Endodermal cell (in vitro differentiated cells): ENCODE results near the gene RBM24. TPM values are rescaled to one million over a fixed set of nuclear protein-coding genes. Genes with fewer than 3 reads are reported as not detected.

Experiments used
- DNase-seq: peaks from one replicate; pipeline ENCODE4 v3.0.0-alpha.2; 2017
- H3K27ac ChIP-seq: 2 replicates; pipeline ENCODE4 v1.5.1; 2013; ENCODE audit warnings: mild to moderate bottlenecking, low read depth, low read length, moderate library complexity
- H3K27me3 ChIP-seq: 2 replicates; pipeline ENCODE4 v1.6.1; 2013; ENCODE audit warnings: mild to moderate bottlenecking, low read length, moderate library complexity; ENCODE audit not compliant: insufficient read depth, control insufficient read depth, poor library complexity, severe bottlenecking
- H3K36me3 ChIP-seq: 2 replicates; pipeline ENCODE4 v1.7.0; 2013; ENCODE audit warnings: mild to moderate bottlenecking, low read length, moderate library complexity; ENCODE audit not compliant: control insufficient read depth, insufficient read depth
- H3K4me1 ChIP-seq: one replicate; pipeline ENCODE4 v1.7.0; 2013; ENCODE audit warnings: low read length; ENCODE audit not compliant: control insufficient read depth, insufficient read depth
- H3K4me3 ChIP-seq: 2 replicates; pipeline ENCODE4 v1.5.1; 2013; ENCODE audit warnings: mild to moderate bottlenecking, low read length, moderate library complexity
- H3K9ac ChIP-seq: 2 replicates; pipeline ENCODE4 v1.6.1; 2013; ENCODE audit warnings: mild to moderate bottlenecking, low read length, moderate library complexity; ENCODE audit not compliant: poor library complexity, severe bottlenecking; ENCODE audit errors: extremely low read depth
- H3K9me3 ChIP-seq: 2 replicates; pipeline ENCODE4 v1.6.1; 2013; ENCODE audit warnings: mild to moderate bottlenecking, low read length, moderate library complexity; ENCODE audit not compliant: control insufficient read depth
- H3K27ac Mint-ChIP-seq: 2 replicates; pipeline ENCODE4 v1.8.0; 2020; ENCODE audit warnings: mixed read lengths
- H3K27me3 Mint-ChIP-seq: 2 replicates; pipeline ENCODE4 v1.8.0; 2021; ENCODE audit warnings: mild to moderate bottlenecking, mixed read lengths; ENCODE audit not compliant: insufficient read depth
- H3K36me3 Mint-ChIP-seq: 2 replicates; pipeline ENCODE4 v1.8.0; 2020; ENCODE audit warnings: low read depth, mixed read lengths
- H3K4me1 Mint-ChIP-seq: 2 replicates; pipeline ENCODE4 v1.8.0; 2020; ENCODE audit warnings: mixed read lengths
- H3K4me3 Mint-ChIP-seq: 2 replicates; pipeline ENCODE4 v1.8.0; 2020; ENCODE audit warnings: mild to moderate bottlenecking, moderate library complexity, mixed read lengths
- H3K9me3 Mint-ChIP-seq: 2 replicates; pipeline ENCODE4 v1.8.0; 2020; ENCODE audit warnings: mild to moderate bottlenecking, mixed read lengths
- WGBS, 2 experiments: methylation state at CpG; one replicate each; pipeline versions ENCODE4 v1.1.5 to v1.1.7; 2013; ENCODE audit warnings: missing lambda C conversion rate in 2 of 2, mixed read lengths in 1 of 2; ENCODE audit not compliant: insufficient coverage in 1 of 2, insufficient read length in 1 of 2; 5-methylcytosine and 5-hydroxymethylcytosine counted together
- total RNA-seq, 2 donors: library from RNA; stranded (reverse); fragmentation: NEBNext Ultra II Directional in 1 of 2; extraction: Animal tissue kit (Norgen Biotek cat#: 25700) in 1 of 2; gene quantifications; 2 replicates in 1 of 2; 3 replicates in 1 of 2; pipeline ENCODE4 v1.2.1, GENCODE V29; 2021
- TF ChIP-seq, protein P1 (sequence below): fragments of 200-600 bp; sonication (generic); conservative IDR thresholded peaks from 2 replicates; pipeline ENCODE4 v1.5.0; 2021; ENCODE audit warnings: antibody characterized with exemption, mild to moderate bottlenecking

Gene RBM24
- total RNA-seq, 2 donors from 2014 or later: 15.2 to 18.9 TPM

DNA sequence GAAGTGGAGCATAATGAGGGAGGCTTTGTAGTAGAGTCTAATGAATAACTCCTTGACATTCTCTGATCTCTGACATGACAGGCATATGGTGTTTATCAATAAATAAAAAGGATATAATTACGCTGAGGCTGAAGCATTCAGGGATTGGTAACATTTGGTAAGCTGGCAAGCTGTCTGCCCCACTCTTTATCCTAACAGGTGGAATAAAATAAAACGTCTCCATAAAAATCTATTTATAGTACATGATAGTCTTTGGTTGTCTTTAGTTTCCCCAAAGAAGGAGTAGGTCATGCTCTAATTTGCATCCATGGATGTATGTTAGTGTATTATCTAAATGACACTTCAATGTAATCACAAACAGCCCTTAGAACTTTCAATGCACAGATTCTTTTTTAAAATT, 30.9 kb upstream of the RBM24 start:
- no peaks in the 10 kb centered on the region for H3K27me3 ChIP-seq
- DNase-seq: no peak
- no peak overlapping the region for H3K4me3 Mint-ChIP-seq
- no peaks in the 10 kb centered on the region for H3K4me1 ChIP-seq
- TF ChIP-seq, protein P1, sequence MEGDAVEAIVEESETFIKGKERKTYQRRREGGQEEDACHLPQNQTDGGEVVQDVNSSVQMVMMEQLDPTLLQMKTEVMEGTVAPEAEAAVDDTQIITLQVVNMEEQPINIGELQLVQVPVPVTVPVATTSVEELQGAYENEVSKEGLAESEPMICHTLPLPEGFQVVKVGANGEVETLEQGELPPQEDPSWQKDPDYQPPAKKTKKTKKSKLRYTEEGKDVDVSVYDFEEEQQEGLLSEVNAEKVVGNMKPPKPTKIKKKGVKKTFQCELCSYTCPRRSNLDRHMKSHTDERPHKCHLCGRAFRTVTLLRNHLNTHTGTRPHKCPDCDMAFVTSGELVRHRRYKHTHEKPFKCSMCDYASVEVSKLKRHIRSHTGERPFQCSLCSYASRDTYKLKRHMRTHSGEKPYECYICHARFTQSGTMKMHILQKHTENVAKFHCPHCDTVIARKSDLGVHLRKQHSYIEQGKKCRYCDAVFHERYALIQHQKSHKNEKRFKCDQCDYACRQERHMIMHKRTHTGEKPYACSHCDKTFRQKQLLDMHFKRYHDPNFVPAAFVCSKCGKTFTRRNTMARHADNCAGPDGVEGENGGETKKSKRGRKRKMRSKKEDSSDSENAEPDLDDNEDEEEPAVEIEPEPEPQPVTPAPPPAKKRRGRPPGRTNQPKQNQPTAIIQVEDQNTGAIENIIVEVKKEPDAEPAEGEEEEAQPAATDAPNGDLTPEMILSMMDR: no peak
- H3K4me3 ChIP-seq: no peak overlapping the region
- H3K27ac Mint-ChIP-seq: no peak overlapping the region
- no peaks in the 10 kb centered on the region for H3K36me3 Mint-ChIP-seq
- no peaks in the 10 kb centered on the region for H3K9me3 ChIP-seq
- H3K27ac ChIP-seq: no peak overlapping the region
- H3K9me3 Mint-ChIP-seq: peaks cover 2% of the 10 kb centered on the region
- no peaks in the 10 kb centered on the region for H3K4me1 Mint-ChIP-seq
- no peak overlapping the region for H3K9ac ChIP-seq
- H3K36me3 ChIP-seq: no peaks in the 10 kb centered on the region
- peaks cover 4% of the 10 kb centered on the region for H3K27me3 Mint-ChIP-seq
- 82% methylated on average over 1 of the region's 2 CpGs; no CpG with 5 or more reads in 1 of the 2 experiments for WGBS, 2 experiments

DNA sequence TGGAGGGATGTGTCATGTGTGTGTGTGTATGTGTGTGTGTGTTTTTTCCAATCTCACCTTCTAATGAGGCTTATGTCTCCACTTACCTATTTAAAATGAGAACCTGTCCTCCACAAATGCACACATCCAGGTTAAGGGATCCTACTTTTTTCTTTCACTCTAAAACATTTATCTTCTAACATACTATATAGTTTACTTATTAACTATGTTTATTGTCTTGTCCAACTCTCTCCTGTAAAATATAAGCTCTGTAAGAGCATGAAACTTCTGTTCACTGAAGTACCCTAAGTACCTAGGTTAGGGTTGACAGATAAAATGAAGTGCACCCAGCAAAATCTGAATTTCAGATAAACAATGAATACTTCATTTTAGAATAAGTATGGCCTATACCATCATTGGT, 29.2 kb upstream of the RBM24 start:
- TF ChIP-seq, protein P1: no peak
- no peaks in the 10 kb centered on the region for H3K36me3 ChIP-seq
- H3K27ac Mint-ChIP-seq: no peak overlapping the region
- no peak overlapping the region for H3K9ac ChIP-seq
- H3K27ac ChIP-seq: no peak overlapping the region
- H3K4me3 Mint-ChIP-seq: no peak overlapping the region
- no peaks in the 10 kb centered on the region for H3K27me3 Mint-ChIP-seq
- no peaks in the 10 kb centered on the region for H3K4me1 Mint-ChIP-seq
- H3K4me3 ChIP-seq: no peak overlapping the region
- H3K9me3 ChIP-seq: no peaks in the 10 kb centered on the region
- peaks cover 2% of the 10 kb centered on the region for H3K9me3 Mint-ChIP-seq
- DNase-seq: no peak
- no peaks in the 10 kb centered on the region for H3K27me3 ChIP-seq
- no peaks in the 10 kb centered on the region for H3K4me1 ChIP-seq
- no peaks in the 10 kb centered on the region for H3K36me3 Mint-ChIP-seq

DNA sequence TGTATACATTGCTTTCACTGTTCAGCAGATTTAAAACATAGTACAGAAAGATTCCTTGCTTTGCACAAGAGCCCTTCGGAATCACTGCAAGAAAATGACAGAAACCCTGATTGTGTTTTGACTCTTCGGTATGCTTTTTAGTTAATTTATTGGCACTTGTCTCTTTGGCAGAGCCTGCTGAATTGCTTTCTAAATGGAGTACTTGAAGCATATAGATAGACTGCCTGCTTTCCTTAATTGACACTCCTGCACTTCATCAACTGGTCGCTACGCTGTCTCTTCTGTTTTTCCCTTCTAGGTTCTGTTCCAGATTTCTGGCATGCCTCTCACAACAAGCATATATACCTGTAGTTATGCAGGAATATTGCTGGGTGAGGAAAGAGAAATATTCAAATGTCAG, 22.4 kb upstream of the RBM24 start:
- WGBS, 2 experiments: 89 to 93% methylated on average over 2 to 4 of the region's 4 CpGs
- H3K36me3 Mint-ChIP-seq: no peaks in the 10 kb centered on the region
- H3K4me3 ChIP-seq: no peak overlapping the region
- TF ChIP-seq, protein P1: no peak
- H3K36me3 ChIP-seq: no peaks in the 10 kb centered on the region
- H3K9ac ChIP-seq: no peak overlapping the region
- H3K4me1 Mint-ChIP-seq: no peaks in the 10 kb centered on the region
- H3K27ac Mint-ChIP-seq: no peak overlapping the region
- H3K9me3 ChIP-seq: no peaks in the 10 kb centered on the region
- no peaks in the 10 kb centered on the region for H3K27me3 Mint-ChIP-seq
- no peaks in the 10 kb centered on the region for H3K4me1 ChIP-seq
- no peak for DNase-seq
- H3K27me3 ChIP-seq: no peaks in the 10 kb centered on the region
- H3K4me3 Mint-ChIP-seq: no peak overlapping the region
- H3K27ac ChIP-seq: no peak overlapping the region
- H3K9me3 Mint-ChIP-seq: no peaks in the 10 kb centered on the region
